Inflammatory macrophage (primary cell): ENCODE results near the gene SPAG17.

Experiments
- DNase-seq, 2 donors: peaks; one replicate each; pipeline ENCODE4 v3.0.0-alpha.2; 2020 to 2022
- total RNA-seq, 18 experiments: gene quantifications; one replicate each; lab custom pipeline; 2026; ENCODE audit warnings: mixed read lengths in 6 of 18, inconsistent platforms in 2 of 18; lab: John Stamatoyannopoulos, UW

Gene SPAG17
- 0 to 1.2 (median 0.17) reads per million in 18 experiments for total RNA-seq

GRCh38 chr1:118185084-118185832 lies at the start of gene SPAG17:
SPAG17 (minus strand) TSS chr1:118185228; CDS start chr1:118185157, 71 bp downstream.
- peak; percentile 17 to 20 for DNase-seq

- DNase-seq, result no peak
These were observed 40.4 kb upstream of the SPAG17 start for GRCh38 chr1:118225471-118225870.

GRCh38 chr1:118223426-118223825 lies 38.4 kb upstream of the SPAG17 start:
- no peak for DNase-seq

- DNase-seq, result no peak
These were observed 34.4 kb upstream of the SPAG17 start for GRCh38 chr1:118219438-118219837.

- DNase-seq, result no peak
These were observed 32.3 kb upstream of the SPAG17 start for GRCh38 chr1:118217141-118217838.

GRCh38 chr1:118214866-118215265 lies 29.8 kb upstream of the SPAG17 start:
- DNase-seq, result no peak

- no peak for DNase-seq
These were observed 25.7 kb upstream of the SPAG17 start for GRCh38 chr1:118210723-118211110.

GRCh38 chr1:118210051-118210722 lies 25.2 kb upstream of the SPAG17 start:
- DNase-seq, result no peak

GRCh38 chr1:118209648-118210047 lies 24.6 kb upstream of the SPAG17 start:
- no peak for DNase-seq

- no peak for DNase-seq
These were observed 21.9 kb upstream of the SPAG17 start for GRCh38 chr1:118206966-118207365.

- DNase-seq, result no peak
These were observed 19.6 kb upstream of the SPAG17 start for GRCh38 chr1:118204648-118205047.

GRCh38 chr1:118204105-118204504 lies 19.1 kb upstream of the SPAG17 start:
- DNase-seq, result no peak

GRCh38 chr1:118202076-118202608 lies 17.1 kb upstream of the SPAG17 start:
- no peak for DNase-seq

- no peak for DNase-seq
These were observed 16.5 kb upstream of the SPAG17 start for GRCh38 chr1:118201524-118201923.

GRCh38 chr1:118200836-118201235 lies 15.8 kb upstream of the SPAG17 start:
- DNase-seq, result no peak

GRCh38 chr1:118190561-118190960 lies 5.5 kb upstream of the SPAG17 start:
- no peak for DNase-seq

- DNase-seq, result no peak
These were observed 4.5 kb upstream of the SPAG17 start for GRCh38 chr1:118189564-118189963.

GRCh38 chr1:118188411-118188810 lies 3.4 kb upstream of the SPAG17 start:
- no peak for DNase-seq

GRCh38 chr1:118186026-118186425 lies 998 bp upstream of the SPAG17 start:
- DNase-seq, result no peak

- DNase-seq, result no peak
These were observed 317 bp downstream of the SPAG17 start for GRCh38 chr1:118184739-118185083.

- DNase-seq, result no peak
These were observed 1.4 kb downstream of the SPAG17 start for GRCh38 chr1:118183586-118183985.

GRCh38 chr1:118177998-118178397 lies 7.0 kb downstream of the SPAG17 start:
- DNase-seq, result no peak

- DNase-seq, result no peak
These were observed 16.0 kb downstream of the SPAG17 start for GRCh38 chr1:118169016-118169415.
